Smooth muscle cell (in vitro differentiated cells): ENCODE measurements around the gene STRC. TPM values are rescaled to one million over a fixed set of nuclear protein-coding genes. Genes with fewer than 3 reads are reported as not detected.
"Not testable (repeated sequence)": the region's sequence is repeated elsewhere in the genome, so short reads cannot be mapped to it uniquely, and the experiment has no call there.

Experiments
- DNase-seq: peaks from one replicate; lab custom pipeline; 2025; ENCODE audit not compliant: unreplicated experiment; lab: John Stamatoyannopoulos, UW
- H2AFZ ChIP-seq: fragments of 200-600 bp; sonication (generic); 2 replicates; pipeline ENCODE4 v1.6.0; 2016; ENCODE audit warnings: antibody characterized with exemption, low read depth, mild to moderate bottlenecking
- H3F3A ChIP-seq: fragments of 200-600 bp; sonication (generic); 2 replicates; pipeline ENCODE4 v1.6.0; 2017; ENCODE audit warnings: antibody characterized with exemption, low read depth
- H3K27ac ChIP-seq: fragments of 200-600 bp; sonication (generic); 2 replicates; pipeline ENCODE4 v1.5.1; 2016; ENCODE audit warnings: low read depth, mild to moderate bottlenecking
- H3K27me3 ChIP-seq: fragments of 200-600 bp; sonication (generic); 2 replicates; pipeline ENCODE4 v1.6.1; 2016; ENCODE audit warnings: low read depth, mild to moderate bottlenecking
- H3K36me3 ChIP-seq: fragments of 200-600 bp; sonication (generic); 2 replicates; pipeline ENCODE4 v1.5.1; 2016; ENCODE audit warnings: low read depth
- H3K4me1 ChIP-seq: fragments of 200-600 bp; sonication (generic); 2 replicates; pipeline ENCODE4 v1.5.1; 2016; ENCODE audit warnings: low read depth
- H3K4me2 ChIP-seq: fragments of 200-600 bp; sonication (generic); 2 replicates; pipeline ENCODE4 v1.6.0; 2016; ENCODE audit warnings: mild to moderate bottlenecking
- H3K4me3 ChIP-seq: fragments of 200-600 bp; sonication (generic); 2 replicates; pipeline ENCODE4 v1.5.1; 2016; ENCODE audit warnings: mild to moderate bottlenecking
- H3K79me2 ChIP-seq: fragments of 200-600 bp; sonication (generic); 2 replicates; pipeline ENCODE4 v1.6.0; 2016; ENCODE audit warnings: low read depth, mild to moderate bottlenecking
- H3K9ac ChIP-seq: fragments of 200-600 bp; sonication (generic); 2 replicates; pipeline ENCODE4 v1.6.0; 2016; ENCODE audit warnings: low read depth
- H3K9me3 ChIP-seq: fragments of 200-600 bp; sonication (generic); replicated peaks from 2 replicates; pipeline ENCODE4 v1.5.1; 2016; ENCODE audit warnings: low read depth
- H4K20me1 ChIP-seq: fragments of 200-600 bp; sonication (generic); 2 replicates; pipeline ENCODE4 v1.6.0; 2016; ENCODE audit warnings: low read depth
- WGBS: methylation state at CpG from one replicate; pipeline ENCODE4 v1.1.7; 2016; ENCODE audit warnings: low lambda C conversion rate; 5-methylcytosine and 5-hydroxymethylcytosine counted together
- polyA plus RNA-seq: library from polyadenylated mRNA; unstranded; fragments of >200 nt; fragmentation: Nextera tagmentation; extraction: Ambion mirVana; gene quantifications from 2 replicates; pipeline ENCODE4 v1.2.1, GENCODE V29; 2016
- total RNA-seq: library from RNA; depleted of rRNA; stranded (reverse); fragments of >200 nt; gene quantifications from 2 replicates; pipeline ENCODE4 v1.2.3, GENCODE V29; 2014

The STRC gene
- total and polyA plus RNA-seq, 2 experiments from 2014 or later = 0.31 to 0.75 TPM

- H3K9ac ChIP-seq, H3K27me3 ChIP-seq, H3K36me3 ChIP-seq, H3K27ac ChIP-seq, H4K20me1 ChIP-seq, H3K79me2 ChIP-seq, H3K9me3 ChIP-seq, H2AFZ ChIP-seq, H3K4me3 ChIP-seq, H3K4me1 ChIP-seq, H3F3A ChIP-seq, DNase-seq, H3K4me2 ChIP-seq: not testable (repeated sequence)
- WGBS = 91% methylated on average over 6 of the region's 6 CpGs
Observed at GRCh38 chr15:43602233-43602632, 16.4 kb downstream of the STRC start.

DNA sequence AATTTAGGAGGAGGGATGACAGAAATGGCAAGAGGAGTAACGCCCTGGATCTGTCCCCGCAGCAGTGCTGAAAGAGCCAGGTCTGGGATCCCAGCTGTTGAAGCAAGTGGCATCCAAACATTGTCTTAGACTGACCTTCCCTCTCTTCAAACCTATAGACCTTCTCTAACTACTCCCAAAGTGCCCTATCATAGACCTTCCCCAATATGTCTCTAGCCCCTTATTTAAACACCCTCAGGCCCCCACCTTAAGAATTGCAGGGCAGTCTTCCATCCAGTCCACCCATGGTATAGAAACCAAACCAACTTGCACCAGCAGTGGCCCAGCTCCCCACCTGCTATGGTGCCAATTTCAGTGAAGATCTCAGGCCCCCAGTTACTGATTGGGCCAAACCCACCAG, 18.4 kb downstream of the STRC start:
- not testable (repeated sequence) for H3K36me3 ChIP-seq, H3K4me1 ChIP-seq, H3K27me3 ChIP-seq, H3F3A ChIP-seq, H4K20me1 ChIP-seq, DNase-seq, H3K9ac ChIP-seq, H3K4me2 ChIP-seq, H3K4me3 ChIP-seq, H3K9me3 ChIP-seq, H2AFZ ChIP-seq, H3K79me2 ChIP-seq, H3K27ac ChIP-seq
- WGBS = no CpG with 5 or more reads among the region's 2 CpGs

DNA sequence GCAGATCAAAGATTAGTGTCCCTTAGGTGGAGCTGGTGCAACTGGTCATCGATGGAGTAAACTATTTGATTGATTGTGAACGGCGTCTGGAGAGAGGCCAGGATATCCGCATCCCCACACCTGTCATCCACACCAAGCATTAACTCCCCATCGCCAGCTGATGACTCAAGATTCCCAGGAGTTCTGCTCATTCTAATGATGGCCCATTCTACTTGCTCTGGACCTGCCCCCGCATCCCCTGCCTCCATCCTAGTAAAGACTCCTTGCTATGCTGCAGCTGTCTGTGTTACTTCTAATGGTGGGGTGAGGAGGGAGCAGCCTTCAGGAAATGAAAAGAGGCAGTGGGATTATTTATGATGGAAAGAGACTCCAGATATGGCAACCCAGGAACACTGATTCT, 19.5 kb downstream of the STRC start:
- H3K4me2 ChIP-seq, H2AFZ ChIP-seq, H4K20me1 ChIP-seq, H3K9ac ChIP-seq, H3K27ac ChIP-seq, H3K27me3 ChIP-seq, H3K79me2 ChIP-seq, DNase-seq, H3K36me3 ChIP-seq, H3K9me3 ChIP-seq, H3K4me3 ChIP-seq, H3F3A ChIP-seq, H3K4me1 ChIP-seq: not testable (repeated sequence)
- 92% methylated on average over 6 of the region's 6 CpGs for WGBS

DNA sequence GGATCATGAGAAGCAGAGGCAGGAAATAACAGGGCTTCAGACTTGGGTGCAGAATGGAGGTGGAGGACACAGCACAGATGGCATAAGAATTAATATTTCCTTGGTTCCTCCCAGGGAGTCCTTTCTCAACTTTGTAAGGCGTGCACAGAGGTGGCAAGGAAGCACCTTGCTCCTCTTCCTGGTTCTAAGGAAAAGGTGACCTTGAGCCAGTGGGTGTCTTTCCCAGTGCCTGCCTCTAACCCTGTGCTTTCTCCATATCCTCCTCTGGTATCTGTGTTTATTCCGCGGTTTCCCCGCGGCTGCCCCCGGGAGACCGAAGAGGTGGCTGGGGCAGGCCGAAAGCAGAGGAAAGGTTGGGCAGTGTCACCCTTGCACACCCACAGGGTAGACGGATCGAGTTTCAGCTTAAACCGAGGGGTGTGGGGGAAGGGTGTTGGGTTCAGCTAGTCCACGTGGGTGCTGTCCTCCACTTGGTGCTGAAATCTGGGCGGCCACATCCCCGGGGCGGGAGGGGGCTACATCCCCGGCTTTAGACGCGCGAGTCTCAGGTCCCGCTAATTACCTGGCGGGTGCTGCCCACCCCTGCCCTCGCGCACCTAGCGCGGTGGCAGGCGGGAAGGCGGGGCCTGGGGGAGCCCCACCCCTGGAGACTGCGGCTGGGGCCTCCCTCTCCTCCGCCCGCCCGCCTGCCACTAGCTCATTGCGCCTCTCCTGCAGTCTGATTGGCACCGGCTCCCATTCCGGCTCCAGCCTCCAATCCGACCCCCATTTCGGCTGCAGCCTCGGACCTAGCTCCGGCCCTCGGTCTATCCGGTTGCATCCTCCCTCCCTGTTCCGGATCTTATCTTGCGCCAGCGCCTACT, 25.0 kb downstream of the STRC start, which contains the start of gene CKMT1B:
Gene CKMT1B, plus strand, starts transcription at position 700 of the 863 bp plus-strand sequence. CDS start 192 bp downstream, outside the sequence.
- WGBS = no CpG with 5 or more reads among the region's 43 CpGs
- H3K4me2 ChIP-seq, H3K9me3 ChIP-seq, H3K79me2 ChIP-seq, H3F3A ChIP-seq, DNase-seq, H3K36me3 ChIP-seq, H3K27me3 ChIP-seq, H3K27ac ChIP-seq, H3K4me1 ChIP-seq, H4K20me1 ChIP-seq, H2AFZ ChIP-seq, H3K4me3 ChIP-seq, H3K9ac ChIP-seq: not testable (repeated sequence)

GRCh38 chr15:43592841-43593240, 25.8 kb downstream of the STRC start:
- H2AFZ ChIP-seq = not testable (repeated sequence)
- 26% methylated on average over 4 of the region's 8 CpGs for WGBS

GRCh38 chr15:43589778-43590466, 28.7 kb downstream of the STRC start, which contains the start of gene PPIP5K1:
Gene PPIP5K1, minus strand, starts transcription at chr15:43590208. Its CDS starts 5,704 bp downstream, at chr15:43584504.
- not testable (repeated sequence) for H3K27ac ChIP-seq, H3K4me1 ChIP-seq, H3K4me2 ChIP-seq, H3K9ac ChIP-seq, H4K20me1 ChIP-seq, DNase-seq, H3F3A ChIP-seq, H3K4me3 ChIP-seq, H3K36me3 ChIP-seq, H3K27me3 ChIP-seq, H3K79me2 ChIP-seq, H3K9me3 ChIP-seq, H2AFZ ChIP-seq
- no CpG with 5 or more reads among the region's 54 CpGs for WGBS

More at GRCh38 chr15:43592841-43593240, 25.8 kb downstream of the STRC start:
- H3K4me2 ChIP-seq, H3K9ac ChIP-seq, H3K79me2 ChIP-seq, H4K20me1 ChIP-seq, H3K27me3 ChIP-seq, H3F3A ChIP-seq, H3K4me3 ChIP-seq, H3K36me3 ChIP-seq, DNase-seq, H3K4me1 ChIP-seq, H3K27ac ChIP-seq, H3K9me3 ChIP-seq: not testable (repeated sequence)

- H3K4me2 ChIP-seq, H3K9ac ChIP-seq, H3K4me3 ChIP-seq, H3K4me1 ChIP-seq, H4K20me1 ChIP-seq, H3K27ac ChIP-seq, H2AFZ ChIP-seq, H3K79me2 ChIP-seq, DNase-seq, H3F3A ChIP-seq, H3K36me3 ChIP-seq, H3K9me3 ChIP-seq, H3K27me3 ChIP-seq: not testable (repeated sequence)
- no CpG with 5 or more reads among the region's 1 CpG for WGBS
Observed at GRCh38 chr15:43574607-43575006, 44.0 kb downstream of the STRC start.

DNA sequence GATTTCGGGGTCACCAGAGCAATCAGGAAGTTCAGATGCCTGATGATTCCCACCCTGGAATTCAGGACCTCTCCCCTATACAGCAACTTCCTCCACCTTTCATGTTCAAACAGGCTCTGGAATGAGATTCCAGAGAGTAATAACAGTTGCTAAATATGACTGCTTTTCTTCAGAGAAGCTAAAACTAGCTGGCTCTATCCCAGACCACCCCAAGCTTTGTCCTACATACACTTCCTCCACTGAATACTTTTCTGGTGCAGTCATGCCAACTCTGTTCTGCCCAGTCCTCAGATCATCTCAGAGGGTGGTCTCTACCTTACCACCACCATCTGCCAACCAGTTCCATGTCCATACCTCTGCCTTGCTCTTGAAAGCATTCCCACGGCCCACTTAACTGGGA, 52.0 kb downstream of the STRC start:
- not testable (repeated sequence) for H3K27me3 ChIP-seq, H4K20me1 ChIP-seq, H3K4me3 ChIP-seq, H3K79me2 ChIP-seq, H3K9me3 ChIP-seq, H3K27ac ChIP-seq, DNase-seq, H3K36me3 ChIP-seq, H3K4me2 ChIP-seq, H3K9ac ChIP-seq, H3F3A ChIP-seq, H2AFZ ChIP-seq, H3K4me1 ChIP-seq
- WGBS = no CpG with 5 or more reads among the region's 2 CpGs
